Activated effector memory CD4-positive, alpha-beta T cell treated with anti-CD3 and anti-CD28 coated beads, Interleukin-2, amount 50 U/mL, for 16 hours (primary cell): ENCODE measurements around the gene ZNF365.
A peak's percentile ranks its signal among the peaks of the same experiment; 100 is the strongest.
"Not testable (repeated sequence)": the region's sequence is repeated elsewhere in the genome, so short reads cannot be mapped to it uniquely, and the experiment has no call there.

Experiments used
- DNase-seq: peaks from one replicate; pipeline ENCODE4 v3.0.0-alpha.2; 2020

ZNF365 gene

GRCh38 chr10:62377966-62378365 is 3.8 kb downstream of the ZNF365 start:
- no peak for DNase-seq

GRCh38 chr10:62378877-62379276 is 4.7 kb downstream of the ZNF365 start:
- not testable (repeated sequence) for DNase-seq

GRCh38 chr10:62379394-62379793 is 5.2 kb downstream of the ZNF365 start:
- DNase-seq = no peak

- no peak for DNase-seq
Measured at GRCh38 chr10:62380016-62380415, 5.8 kb downstream of the ZNF365 start.

- DNase-seq = no peak
Measured at GRCh38 chr10:62381385-62382102, 7.4 kb downstream of the ZNF365 start.

GRCh38 chr10:62382831-62383230 is 8.7 kb downstream of the ZNF365 start:
- DNase-seq = no peak

- DNase-seq = peak; percentile 83
Measured at GRCh38 chr10:62384057-62384446, 9.9 kb downstream of the ZNF365 start.

GRCh38 chr10:62384447-62385081 is 10.4 kb downstream of the ZNF365 start:
- DNase-seq = no peak

- DNase-seq = no peak
Measured at GRCh38 chr10:62386356-62387320, 12.5 kb downstream of the ZNF365 start.

- no peak for DNase-seq
Measured at GRCh38 chr10:62388328-62388727, 14.2 kb downstream of the ZNF365 start.

- DNase-seq = no peak
Measured at GRCh38 chr10:62390497-62391176, 16.5 kb downstream of the ZNF365 start.

GRCh38 chr10:62393237-62393636 is 19.1 kb downstream of the ZNF365 start:
- DNase-seq = no peak

GRCh38 chr10:62394556-62395018 is 20.4 kb downstream of the ZNF365 start:
- no peak for DNase-seq

- DNase-seq = no peak
Measured at GRCh38 chr10:62395892-62396291, 21.7 kb downstream of the ZNF365 start.

- DNase-seq = no peak
Measured at GRCh38 chr10:62396864-62397263, 22.7 kb downstream of the ZNF365 start.

GRCh38 chr10:62399211-62399610 is 25.0 kb downstream of the ZNF365 start:
- no peak for DNase-seq

GRCh38 chr10:62402508-62402907 is 28.3 kb downstream of the ZNF365 start:
- no peak for DNase-seq

- not testable (repeated sequence) for DNase-seq
Measured at GRCh38 chr10:62410528-62410927, 36.4 kb downstream of the ZNF365 start.

GRCh38 chr10:62410934-62411333 is 36.8 kb downstream of the ZNF365 start:
- not testable (repeated sequence) for DNase-seq

GRCh38 chr10:62413048-62413447 is 38.9 kb downstream of the ZNF365 start:
- no peak for DNase-seq

- no peak for DNase-seq
Measured at GRCh38 chr10:62413652-62414051, 39.5 kb downstream of the ZNF365 start.

- DNase-seq = no peak
Measured at GRCh38 chr10:62414359-62414758, 40.2 kb downstream of the ZNF365 start.
